ENCODE measurements around the gene CCL4.
"Not testable (repeated sequence)": the region's sequence is repeated elsewhere in the genome, so short reads cannot be mapped to it uniquely, and the experiment has no call there.

The CCL4 gene

GRCh38 chr17:36088670-36089338 lies 14.8 kb upstream of the CCL4 start:
- DNase-seq = no peak

DNA sequence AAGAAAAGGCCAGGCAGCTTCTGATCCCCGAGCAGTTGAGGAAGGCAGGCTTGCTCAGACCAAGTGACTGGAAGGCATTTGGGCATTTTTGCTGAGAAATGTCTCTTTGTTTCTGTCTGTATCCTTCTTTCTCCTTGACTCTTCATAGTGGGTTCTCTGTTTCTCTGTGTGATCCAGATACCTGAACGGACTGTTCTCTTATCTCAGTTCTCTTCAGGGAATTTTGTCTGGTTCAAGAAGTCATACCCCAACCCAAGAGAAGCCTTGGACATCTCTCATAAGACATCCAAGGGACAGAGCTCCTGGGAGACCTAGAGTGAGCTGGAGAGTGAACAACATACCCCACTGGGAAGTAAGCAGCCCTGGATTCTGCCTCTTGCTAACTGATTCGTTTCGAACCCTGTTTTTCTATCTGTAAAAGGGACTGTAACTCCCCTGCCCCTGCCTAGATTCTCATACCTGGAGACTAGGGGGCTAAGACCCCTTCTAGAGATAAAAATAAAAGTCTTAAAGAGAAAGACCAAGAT lies 14.2 kb upstream of the CCL4 start:
- DNase-seq = no peak

GRCh38 chr17:36089888-36090836 lies 13.5 kb upstream of the CCL4 start, which contains the start of gene CCL3:
Gene CCL3, minus strand, starts transcription at chr17:36090143. Its CDS starts 85 bp downstream, at chr17:36090058.
- peak; percentile 80 for DNase-seq

DNA sequence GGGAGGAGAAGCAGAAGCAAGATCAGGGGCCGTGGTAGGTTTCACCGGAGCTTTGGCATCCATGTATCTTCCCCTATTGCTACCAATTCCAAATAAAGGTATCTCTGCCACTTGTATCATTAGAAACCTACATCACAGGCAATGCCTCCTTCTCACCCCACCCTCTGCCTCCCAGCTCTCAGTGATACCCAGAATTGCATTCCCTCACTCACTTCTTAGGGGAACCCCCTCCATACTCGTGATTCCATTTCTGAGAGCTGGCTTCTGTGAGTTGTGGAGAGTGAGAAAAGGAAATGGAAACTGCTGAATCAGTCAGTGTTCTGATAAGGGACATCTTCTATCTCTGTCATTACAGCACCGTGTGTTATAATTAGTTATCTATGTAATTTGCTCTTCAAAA lies 11.4 kb upstream of the CCL4 start:
- no peak for DNase-seq

- not testable (repeated sequence) for DNase-seq
Measured at GRCh38 chr17:36092715-36093114, 10.9 kb upstream of the CCL4 start.

DNA sequence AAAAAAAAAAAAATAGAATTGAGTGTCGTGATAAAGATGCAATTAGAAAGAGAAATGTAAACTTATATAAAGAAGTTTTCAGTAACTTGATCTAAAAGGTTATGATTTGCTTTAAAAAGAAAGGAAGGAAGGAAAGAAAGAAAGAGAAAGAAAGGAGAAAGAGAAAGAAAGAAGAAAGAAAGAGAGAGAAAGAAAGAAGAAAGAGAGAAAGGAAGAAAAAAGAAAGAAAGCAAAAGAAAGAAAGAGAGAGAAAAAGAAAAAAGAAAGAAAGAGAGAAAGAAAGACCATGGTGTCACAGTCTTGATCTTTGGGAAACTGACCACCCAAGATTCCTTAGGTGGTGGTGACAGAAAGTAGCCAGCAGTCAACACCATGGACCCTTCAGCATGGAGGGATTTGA lies 9.4 kb upstream of the CCL4 start:
- no peak for DNase-seq

DNA sequence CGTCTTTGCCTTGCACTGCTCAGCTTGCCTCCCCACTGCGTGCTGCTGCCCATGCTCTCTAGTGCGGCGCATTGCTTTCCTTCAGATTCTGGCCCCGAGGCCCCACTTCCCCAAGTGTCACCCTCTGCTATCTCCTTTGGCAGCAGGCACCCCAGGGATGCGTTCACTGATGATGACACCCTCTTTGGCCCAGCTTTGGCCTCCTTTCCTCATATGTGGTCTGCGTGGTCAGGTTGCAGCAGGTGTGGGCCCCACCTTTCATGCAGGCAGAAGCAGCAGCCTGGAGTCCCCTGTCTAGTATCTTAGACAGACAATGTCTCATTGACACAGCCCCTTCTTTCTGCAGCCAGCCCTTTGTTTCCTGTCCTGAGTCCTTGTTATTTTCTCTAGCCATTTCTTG lies 8.9 kb upstream of the CCL4 start:
- DNase-seq = no peak

GRCh38 chr17:36095992-36096391 lies 7.6 kb upstream of the CCL4 start:
- DNase-seq = no peak

- not testable (repeated sequence) for DNase-seq
Measured at GRCh38 chr17:36099004-36099403, 4.6 kb upstream of the CCL4 start.

- not testable (repeated sequence) for DNase-seq
Measured at GRCh38 chr17:36104246-36104645, 619 bp downstream of the CCL4 start.

- no peak for DNase-seq
Measured at GRCh38 chr17:36104701-36105181, 1.1 kb downstream of the CCL4 start.

DNA sequence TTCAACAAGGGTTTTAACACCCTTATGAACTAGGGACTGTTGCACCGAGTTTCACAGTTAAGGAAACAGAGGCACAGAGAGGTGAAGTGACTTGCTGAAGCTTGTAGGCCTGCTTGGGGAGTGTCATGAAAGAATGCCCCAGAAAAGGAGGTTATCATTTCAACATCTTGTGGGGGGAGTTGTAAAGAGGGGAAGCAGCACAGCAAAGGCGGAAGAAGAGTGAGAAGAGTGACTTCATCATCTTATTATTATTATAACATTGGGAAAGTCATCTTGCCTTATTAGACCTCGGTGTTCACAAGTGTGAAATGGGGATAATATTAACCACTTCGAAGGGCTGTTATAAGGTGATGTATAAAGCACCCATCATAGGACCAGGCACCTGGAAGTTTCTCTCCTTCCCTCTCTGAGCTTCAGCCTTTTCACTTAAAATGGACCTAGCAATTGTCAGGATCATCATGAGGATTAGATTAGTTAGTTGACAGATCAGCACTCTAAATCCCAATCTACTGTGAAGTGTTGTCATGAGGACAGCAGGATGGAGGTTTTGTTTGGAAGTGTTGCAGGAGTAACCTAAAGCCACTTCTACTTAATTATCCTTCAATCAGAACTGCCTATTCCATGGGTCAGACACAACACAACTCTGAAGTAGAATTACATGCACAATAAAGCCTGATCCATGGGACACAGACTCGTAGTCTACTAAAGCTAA lies 2.3 kb downstream of the CCL4 start:
- DNase-seq = no peak

GRCh38 chr17:36106493-36106835 lies 2.8 kb downstream of the CCL4 start:
- no peak for DNase-seq

DNA sequence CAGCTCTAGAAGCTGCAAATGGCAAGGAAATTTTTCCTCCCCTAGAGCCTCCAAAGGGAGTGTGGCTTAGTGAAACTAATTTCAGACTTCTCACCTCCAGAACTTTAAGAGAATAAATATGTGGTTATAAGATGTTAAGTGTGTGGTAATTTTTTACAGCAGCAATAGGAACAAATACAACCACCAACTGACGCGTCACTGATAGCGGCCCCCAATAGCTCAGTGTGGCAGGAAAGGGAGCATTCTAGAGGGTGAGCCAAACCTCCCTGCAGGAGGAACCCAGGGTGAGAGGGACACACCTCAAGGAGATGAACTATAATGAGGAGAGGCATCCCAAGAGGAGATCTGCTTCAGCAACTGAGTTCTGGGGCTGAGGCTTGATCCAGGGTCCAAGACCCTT lies 4.0 kb downstream of the CCL4 start:
- no peak for DNase-seq

GRCh38 chr17:36108265-36108664 lies 4.6 kb downstream of the CCL4 start:
- not testable (repeated sequence) for DNase-seq

DNA sequence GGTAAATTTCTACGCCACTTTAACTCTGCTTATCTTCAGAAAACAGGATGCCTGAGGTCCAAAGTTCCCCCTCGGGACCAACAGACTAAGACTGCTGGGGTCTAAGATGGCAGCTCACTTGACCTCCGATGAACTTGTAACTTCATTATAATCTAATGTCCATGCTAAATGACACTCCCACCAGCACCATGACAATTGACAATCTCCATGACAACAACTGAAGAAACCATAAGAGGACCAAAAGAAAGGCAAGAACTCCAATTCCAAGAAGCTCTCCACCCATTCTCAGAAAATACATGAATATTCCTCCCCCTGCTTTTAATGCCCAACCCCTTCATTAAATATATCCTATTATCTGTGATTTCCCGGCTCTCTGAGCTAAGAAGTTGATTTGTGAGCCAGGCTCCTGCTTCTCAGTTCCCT lies 7.5 kb downstream of the CCL4 start:
- no peak for DNase-seq

DNA sequence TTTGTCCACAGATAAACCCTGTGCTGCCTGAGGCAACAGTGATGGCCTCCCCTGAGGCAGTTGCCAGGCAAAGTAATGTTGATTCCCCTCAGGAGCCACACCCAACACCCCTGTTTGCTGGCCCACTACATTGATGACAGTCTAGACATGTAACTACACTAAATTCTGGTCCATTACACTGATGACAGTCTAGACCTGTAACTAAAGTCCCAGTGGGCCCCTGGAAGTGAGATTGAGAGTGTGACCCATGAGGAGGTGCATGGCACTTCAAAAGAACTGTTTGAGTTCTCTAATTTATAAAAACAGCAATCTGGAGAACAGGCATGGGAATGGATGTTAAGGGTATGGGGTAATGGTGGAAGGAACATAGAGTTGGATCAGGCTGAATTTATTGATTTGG lies 8.9 kb downstream of the CCL4 start:
- DNase-seq = no peak

GRCh38 chr17:36113131-36113530 lies 9.5 kb downstream of the CCL4 start:
- not testable (repeated sequence) for DNase-seq

DNA sequence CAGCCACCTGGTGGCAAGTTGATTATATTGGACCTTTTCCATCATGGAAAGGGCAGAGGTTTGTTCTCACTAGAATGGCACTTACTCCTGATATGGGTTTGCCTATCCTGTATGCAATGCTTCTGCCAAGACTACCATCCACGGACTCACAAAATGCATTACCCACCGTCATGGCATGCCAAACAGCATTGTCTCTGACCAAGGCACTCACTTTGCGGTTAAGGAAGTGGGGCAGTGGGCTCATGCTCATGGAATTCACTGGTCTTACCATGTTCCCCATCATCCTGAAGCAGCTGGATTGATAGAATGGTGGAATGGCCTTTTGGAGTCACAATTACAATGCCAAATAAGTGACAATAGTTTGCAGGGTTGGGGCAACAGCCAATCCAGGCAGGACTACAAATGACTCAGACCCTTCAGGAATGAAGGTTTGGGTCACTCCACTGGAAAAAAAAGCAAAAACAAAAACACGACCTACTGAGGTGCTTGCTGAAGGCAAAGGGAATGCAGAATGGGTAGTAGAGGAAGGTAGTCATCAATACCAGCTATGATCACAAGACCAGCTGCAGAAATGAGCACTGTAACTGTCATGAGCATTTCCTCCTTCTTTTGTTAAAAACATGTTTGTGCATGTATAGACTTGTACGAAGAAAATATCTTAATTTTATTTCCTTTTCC lies 11.5 kb downstream of the CCL4 start:
- DNase-seq = not testable (repeated sequence)

- DNase-seq = not testable (repeated sequence)
Measured at GRCh38 chr17:36115649-36115977, 12.0 kb downstream of the CCL4 start.

DNA sequence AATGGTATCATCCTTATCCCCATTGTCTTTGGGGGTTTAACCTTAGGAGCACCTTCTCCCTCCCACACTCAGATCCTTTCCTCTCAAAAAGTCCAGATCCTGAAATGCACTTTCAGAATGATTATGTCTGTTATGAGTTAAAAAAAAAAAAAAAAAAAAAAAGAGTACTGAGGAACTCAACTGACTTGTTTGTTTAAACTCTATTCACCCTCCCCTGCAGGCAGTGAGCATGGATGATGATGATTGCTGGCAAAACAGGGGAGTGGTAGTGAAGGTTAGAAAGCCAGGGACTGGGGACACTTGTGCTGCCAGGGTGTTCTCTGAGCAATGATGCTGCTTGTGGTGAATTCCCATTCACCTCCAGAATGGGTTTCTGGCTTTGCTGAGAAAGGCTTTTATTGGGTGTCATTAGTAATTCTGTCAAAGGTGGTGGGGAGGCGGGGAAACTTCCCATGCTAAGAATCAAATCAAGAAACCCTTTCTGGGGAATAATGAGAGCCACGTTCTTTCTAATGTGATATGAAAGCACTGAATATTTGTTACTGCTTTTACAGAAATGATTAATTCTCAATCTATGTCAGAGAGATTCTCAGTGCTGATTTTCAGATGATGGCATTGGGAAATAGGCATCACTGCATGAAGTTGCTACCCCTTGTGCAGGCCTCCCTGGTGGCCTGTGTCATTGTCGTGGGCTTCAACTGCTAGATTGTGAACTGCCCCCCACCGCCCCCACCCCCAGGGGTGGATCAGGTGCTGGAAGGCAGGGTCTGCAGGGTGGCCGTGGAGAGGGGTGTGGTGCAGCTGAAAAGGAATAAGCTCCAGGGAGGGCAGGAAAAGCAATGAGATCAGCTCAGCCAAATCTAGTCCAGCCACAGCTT lies 14.1 kb downstream of the CCL4 start:
- DNase-seq = no peak

All from activated CD8-positive, alpha-beta memory T cell treated with anti-CD3 and anti-CD28 coated beads, Interleukin-2, amount 50 U/mL, for 48 hours (primary cell).